OCI-LY3 (cell line): ENCODE results near the gene FGGY.

Experiments used
- H2AFZ ChIP-seq: fragments of 200-600, 300-600 bp; shearing (Covaris generic); 2 replicates; pipeline ENCODE4 v1.6.0; 2014; ENCODE audit warnings: antibody characterized with exemption, low read depth, low read length
- H3K27ac ChIP-seq: fragments of 200-600, 300-600 bp; sonication (generic); 2 replicates; pipeline ENCODE4 v1.5.1; 2014; ENCODE audit warnings: mild to moderate bottlenecking, low read length, moderate library complexity, mixed read lengths
- H3K27me3 ChIP-seq: fragments of 200-600, 300-600 bp; sonication (generic); 2 replicates; pipeline ENCODE4 v1.6.1; 2014; ENCODE audit warnings: low read depth, low read length, mixed read lengths
- H3K36me3 ChIP-seq: fragments of 200-600, 300-600 bp; sonication (generic); replicated peaks from 2 replicates; pipeline ENCODE3; 2014; ENCODE audit warnings: low read depth, low read length, mixed read lengths
- H3K4me1 ChIP-seq: fragments of 300-600, 200-600 bp; sonication (generic); 2 replicates; pipeline ENCODE4 v1.6.1; 2014; ENCODE audit warnings: low read length, mixed read lengths
- H3K4me2 ChIP-seq: fragments of 200-600, 300-600 bp; sonication (generic); 2 replicates; pipeline ENCODE4 v1.6.1; 2014; ENCODE audit warnings: low read length, mixed read lengths
- H3K4me3 ChIP-seq: fragments of 300-600, 200-600 bp; sonication (generic); 2 replicates; pipeline ENCODE4 v1.5.1; 2014; ENCODE audit warnings: antibody characterized with exemption, mild to moderate bottlenecking, low read length, moderate library complexity
- H3K79me2 ChIP-seq: fragments of 300-600, 200-600 bp; shearing (Covaris generic); 2 replicates; pipeline ENCODE4 v1.6.1; 2014; ENCODE audit warnings: mild to moderate bottlenecking, low read length, mixed read lengths
- H3K9ac ChIP-seq: fragments of 300-600, 200-600 bp; shearing (Covaris generic); 2 replicates; pipeline ENCODE4 v1.6.0; 2014; ENCODE audit warnings: mild to moderate bottlenecking, low read length, moderate library complexity
- H3K9me3 ChIP-seq: fragments of 200-600, 300-600 bp; shearing (Covaris generic); 2 replicates; pipeline ENCODE4 v1.6.1; 2014; ENCODE audit warnings: low read length, mixed read lengths; ENCODE audit not compliant: insufficient read depth
- H4K20me1 ChIP-seq: fragments of 200-600, 300-600 bp; sonication (generic); 2 replicates; pipeline ENCODE4 v1.6.1; 2016; ENCODE audit warnings: low read length, mixed read lengths; ENCODE audit not compliant: insufficient read depth
- CTCF ChIP-seq: fragments of 200-600, 300-600 bp; sonication (generic); IDR thresholded peaks from 2 replicates; pipeline ENCODE4 v1.5.1; 2014; ENCODE audit warnings: antibody characterized with exemption, low read length, low read depth
- EZH2phosphoT487 ChIP-seq: fragments of 200-600 bp; shearing (Covaris generic); IDR thresholded peaks from 2 replicates; pipeline ENCODE4 v1.6.1; 2018; ENCODE audit warnings: antibody characterized with exemption, mixed run types, low read depth

Gene FGGY

GRCh38 chr1:59593798-59594790 lies 297.2 kb downstream of the FGGY start:
- no peak overlapping the region for H2AFZ ChIP-seq
- no peak overlapping the region for H3K4me2 ChIP-seq
- TF ChIP-seq EZH2phosphoT487 (no peak), CTCF (no peak)
- no peaks in the 10 kb centered on the region for H3K36me3 ChIP-seq
- no peaks in the 10 kb centered on the region for H3K27me3 ChIP-seq
- H3K9ac ChIP-seq, result no peak overlapping the region
- H3K4me1 ChIP-seq, result no peaks in the 10 kb centered on the region
- H3K79me2 ChIP-seq, result no peaks in the 10 kb centered on the region
- H3K9me3 ChIP-seq, result no peaks in the 10 kb centered on the region
- H3K4me3 ChIP-seq, result no peak overlapping the region
- no peak overlapping the region for H3K27ac ChIP-seq
- no peaks in the 10 kb centered on the region for H4K20me1 ChIP-seq

- Histone ChIP-seq H3K4me3 (no peak overlapping the region), H2AFZ (no peak overlapping the region), H3K9ac (no peak overlapping the region), H3K27ac (no peak overlapping the region), H3K79me2 (no peaks in the 10 kb centered on the region), H3K4me1 (no peaks in the 10 kb centered on the region), H4K20me1 (no peaks in the 10 kb centered on the region), H3K4me2 (no peak overlapping the region), H3K36me3 (no peaks in the 10 kb centered on the region), H3K9me3 (no peaks in the 10 kb centered on the region), H3K27me3 (no peaks in the 10 kb centered on the region)
- TF ChIP-seq CTCF (no peak), EZH2phosphoT487 (no peak)
These were observed 298.9 kb downstream of the FGGY start for GRCh38 chr1:59595774-59596173.

- Histone ChIP-seq H3K4me1 (no peaks in the 10 kb centered on the region), H3K4me2 (no peak overlapping the region), H3K36me3 (no peaks in the 10 kb centered on the region), H3K4me3 (no peak overlapping the region), H4K20me1 (no peaks in the 10 kb centered on the region), H3K27me3 (no peaks in the 10 kb centered on the region), H2AFZ (no peak overlapping the region), H3K79me2 (no peaks in the 10 kb centered on the region), H3K9me3 (no peaks in the 10 kb centered on the region), H3K27ac (no peak overlapping the region), H3K9ac (no peak overlapping the region)
- TF ChIP-seq CTCF, result no peak
These were observed 299.5 kb downstream of the FGGY start for GRCh38 chr1:59596432-59596831.

- Histone ChIP-seq H4K20me1 (no peaks in the 10 kb centered on the region), H2AFZ (no peak overlapping the region), H3K4me1 (no peaks in the 10 kb centered on the region), H3K4me3 (no peak overlapping the region), H3K27ac (no peak overlapping the region), H3K9me3 (no peaks in the 10 kb centered on the region), H3K36me3 (no peaks in the 10 kb centered on the region), H3K79me2 (no peaks in the 10 kb centered on the region), H3K4me2 (no peak overlapping the region), H3K9ac (no peak overlapping the region), H3K27me3 (no peaks in the 10 kb centered on the region)
- TF ChIP-seq EZH2phosphoT487 (no peak), CTCF (no peak)
These were observed 300.1 kb downstream of the FGGY start for GRCh38 chr1:59596956-59597355.
